Hippocampal formation (tissue), 2 donors: ENCODE data around the gene SPATA31E1.
A peak's percentile ranks its signal among the peaks of the same experiment; 100 is the strongest.
"Not testable (repeated sequence)": the region's sequence is repeated elsewhere in the genome, so short reads cannot be mapped to it uniquely, and the experiment has no call there.

Experiments used
- DNase-seq, 2 donors: peaks; one replicate each; lab custom pipeline; 2025; lab: John Stamatoyannopoulos, UW

The SPATA31E1 gene

GRCh38 chr9:87882627-87883026, at the start of gene SPATA31E1:
SPATA31E1 (plus strand) TSS chr9:87882877; CDS start chr9:87882892, 15 bp downstream.
- DNase-seq: no peak

- DNase-seq: no peak
These were observed 48.3 kb upstream of the SPATA31E1 start for GRCh38 chr9:87834357-87834756.

- DNase-seq: no peak
These were observed 46.1 kb upstream of the SPATA31E1 start for GRCh38 chr9:87836536-87836935.

- DNase-seq: peak in 1 of 2 donors; percentile 9
These were observed 45.5 kb upstream of the SPATA31E1 start for GRCh38 chr9:87836951-87837705.

GRCh38 chr9:87840134-87840533, 42.5 kb upstream of the SPATA31E1 start:
- DNase-seq: peak in 1 of 2 donors; percentile 2

- no peak for DNase-seq
These were observed 39.6 kb upstream of the SPATA31E1 start for GRCh38 chr9:87842878-87843585.

- no peak for DNase-seq
These were observed 38.2 kb upstream of the SPATA31E1 start for GRCh38 chr9:87844506-87844905.

GRCh38 chr9:87847817-87848216, 34.9 kb upstream of the SPATA31E1 start:
- DNase-seq: not testable (repeated sequence)

- no peak for DNase-seq
These were observed 33.4 kb upstream of the SPATA31E1 start for GRCh38 chr9:87849144-87849758.

GRCh38 chr9:87850391-87850790, 32.3 kb upstream of the SPATA31E1 start:
- DNase-seq: no peak

GRCh38 chr9:87851186-87851585, 31.5 kb upstream of the SPATA31E1 start:
- DNase-seq: not testable (repeated sequence)

GRCh38 chr9:87853302-87853701, 29.4 kb upstream of the SPATA31E1 start:
- DNase-seq: no peak

- no peak for DNase-seq
These were observed 28.6 kb upstream of the SPATA31E1 start for GRCh38 chr9:87853876-87854579.

- DNase-seq: no peak
These were observed 28.1 kb upstream of the SPATA31E1 start for GRCh38 chr9:87854580-87854955.

- DNase-seq: no peak
These were observed 27.6 kb upstream of the SPATA31E1 start for GRCh38 chr9:87855061-87855460.

GRCh38 chr9:87857141-87857947, 25.3 kb upstream of the SPATA31E1 start:
- DNase-seq: no peak

GRCh38 chr9:87857948-87858335, 24.7 kb upstream of the SPATA31E1 start:
- no peak for DNase-seq

- DNase-seq: no peak
These were observed 23.5 kb upstream of the SPATA31E1 start for GRCh38 chr9:87859137-87859536.

GRCh38 chr9:87859786-87860185, 22.9 kb upstream of the SPATA31E1 start:
- no peak for DNase-seq

- no peak for DNase-seq
These were observed 21.3 kb upstream of the SPATA31E1 start for GRCh38 chr9:87861332-87861731.

GRCh38 chr9:87862536-87863268, 20.0 kb upstream of the SPATA31E1 start:
- DNase-seq: no peak
